Tibial nerve (tissue), 4 donors: ENCODE results near the gene ASMTL. TPM values are rescaled to one million over a fixed set of nuclear protein-coding genes. Genes with fewer than 3 reads are reported as not detected.
"Not testable (repeated sequence)": the region's sequence is repeated elsewhere in the genome, so short reads cannot be mapped to it uniquely, and the experiment has no call there.

Experiments
- DNase-seq, 2 donors: peaks; one replicate each; pipeline ENCODE4 v3.0.0-alpha.2; 2019; ENCODE audit warnings: low spot score in 2 of 2
- H3K27ac ChIP-seq, 4 donors: fragments of 200-600 bp; sonication (generic) in 3 of 4; one replicate each; pipeline ENCODE4 v1.5.1; 2017 to 2019; ENCODE audit warnings: mild to moderate bottlenecking in 1 of 4
- H3K27me3 ChIP-seq, 2 donors: fragments of 200-600 bp; sonication (generic) in 1 of 2; one replicate each; pipeline versions ENCODE4 v1.5.1 to v1.6.0; 2017 to 2019
- H3K36me3 ChIP-seq, 3 donors: fragments of 200-600 bp; sonication (generic); one replicate each; pipeline ENCODE4 v1.5.1; 2018 to 2019
- H3K4me1 ChIP-seq, 4 donors: fragments of 200-600 bp; sonication (generic) in 3 of 4; one replicate each; pipeline ENCODE4 v1.5.1; 2017 to 2019
- H3K4me3 ChIP-seq, 4 donors: fragments of 200-600 bp; sonication (generic) in 3 of 4; one replicate each; pipeline ENCODE4 v1.5.1; 2017 to 2019; ENCODE audit warnings: mild to moderate bottlenecking in 1 of 4, moderate library complexity in 1 of 4
- H3K9me3 ChIP-seq, 4 donors: fragments of 200-600 bp; sonication (generic) in 3 of 4; one replicate each; pipeline ENCODE4 v1.5.1; 2017 to 2019
- EP300 ChIP-seq, 2 donors: sonication (generic); formaldehyde crosslinking; IDR thresholded peaks; one replicate each; pipeline ENCODE4 v1.6.1; 2017; ENCODE audit warnings: antibody characterized with exemption in 2 of 2, mild to moderate bottlenecking in 1 of 2
- POLR2A ChIP-seq, 2 donors: fragments of 450-650 bp; IDR thresholded peaks; one replicate each; pipeline ENCODE4 v1.6.1; 2017; ENCODE audit warnings: antibody characterized with exemption in 2 of 2, mild to moderate bottlenecking in 2 of 2, moderate library complexity in 2 of 2
- WGBS, 2 donors: methylation state at CpG; one replicate each; pipeline ENCODE4 v1.1.5; 2018; 5-methylcytosine and 5-hydroxymethylcytosine counted together
- total RNA-seq, 4 donors: library from RNA; depleted of rRNA; stranded (reverse); fragments of >200 nt; gene quantifications; one replicate each; pipeline ENCODE4 v1.1.0, GENCODE V29; 2016
- TF ChIP-seq, protein P1 (sequence below), 5 experiments: fragments of 200-600 bp in 3 of 5; fragments of 450-650 bp in 2 of 5; sonication (generic) in 3 of 5; IDR thresholded peaks; one replicate each; pipeline ENCODE4 v1.5.1; 2016 to 2019; ENCODE audit warnings: antibody characterized with exemption in 5 of 5, mild to moderate bottlenecking in 3 of 5, moderate library complexity in 2 of 5

The ASMTL gene
- total RNA-seq, 4 donors from 2014 or later = 25.1 to 47.2 (median 43.3) TPM

DNA sequence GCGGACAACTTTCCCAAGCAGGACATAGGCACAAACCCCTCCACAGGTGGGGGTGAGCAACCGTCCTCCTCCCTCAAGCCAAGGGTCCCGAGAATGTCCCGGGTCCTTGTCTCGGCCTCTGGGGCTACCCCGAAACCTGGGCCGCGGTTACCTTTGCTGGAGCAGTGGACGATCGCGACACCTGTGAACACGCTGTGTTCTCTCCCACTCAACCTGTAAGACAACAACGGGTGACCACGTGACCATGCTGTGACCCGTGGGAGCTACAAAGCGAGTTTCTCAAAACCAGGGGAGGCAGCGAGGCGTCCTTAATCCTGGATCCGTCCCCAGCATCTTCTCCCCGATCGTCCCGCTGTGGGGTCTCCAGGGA lies 17.9 kb downstream of the ASMTL start:
- Histone ChIP-seq H3K9me3 (no peaks in the 10 kb centered on the region), H3K4me3 (no peak overlapping the region), H3K27me3 (no peaks in the 10 kb centered on the region), H3K4me1 (no peaks in the 10 kb centered on the region), H3K36me3 (peaks cover 0 to 89% (median 0%) of the 10 kb centered on the region in 3 donors), H3K27ac (no peak overlapping the region)
- TF ChIP-seq POLR2A (IDR thresholded peaks at IDR 0.05) (no peak), EP300 (IDR thresholded peaks at IDR 0.05) (no peak)
- TF ChIP-seq, protein P1, sequence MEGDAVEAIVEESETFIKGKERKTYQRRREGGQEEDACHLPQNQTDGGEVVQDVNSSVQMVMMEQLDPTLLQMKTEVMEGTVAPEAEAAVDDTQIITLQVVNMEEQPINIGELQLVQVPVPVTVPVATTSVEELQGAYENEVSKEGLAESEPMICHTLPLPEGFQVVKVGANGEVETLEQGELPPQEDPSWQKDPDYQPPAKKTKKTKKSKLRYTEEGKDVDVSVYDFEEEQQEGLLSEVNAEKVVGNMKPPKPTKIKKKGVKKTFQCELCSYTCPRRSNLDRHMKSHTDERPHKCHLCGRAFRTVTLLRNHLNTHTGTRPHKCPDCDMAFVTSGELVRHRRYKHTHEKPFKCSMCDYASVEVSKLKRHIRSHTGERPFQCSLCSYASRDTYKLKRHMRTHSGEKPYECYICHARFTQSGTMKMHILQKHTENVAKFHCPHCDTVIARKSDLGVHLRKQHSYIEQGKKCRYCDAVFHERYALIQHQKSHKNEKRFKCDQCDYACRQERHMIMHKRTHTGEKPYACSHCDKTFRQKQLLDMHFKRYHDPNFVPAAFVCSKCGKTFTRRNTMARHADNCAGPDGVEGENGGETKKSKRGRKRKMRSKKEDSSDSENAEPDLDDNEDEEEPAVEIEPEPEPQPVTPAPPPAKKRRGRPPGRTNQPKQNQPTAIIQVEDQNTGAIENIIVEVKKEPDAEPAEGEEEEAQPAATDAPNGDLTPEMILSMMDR (IDR thresholded peaks at IDR 0.05) = no peak
- no peak for DNase-seq
- 92 to 93% methylated on average over 22 of the region's 22 CpGs for WGBS, 2 donors

DNA sequence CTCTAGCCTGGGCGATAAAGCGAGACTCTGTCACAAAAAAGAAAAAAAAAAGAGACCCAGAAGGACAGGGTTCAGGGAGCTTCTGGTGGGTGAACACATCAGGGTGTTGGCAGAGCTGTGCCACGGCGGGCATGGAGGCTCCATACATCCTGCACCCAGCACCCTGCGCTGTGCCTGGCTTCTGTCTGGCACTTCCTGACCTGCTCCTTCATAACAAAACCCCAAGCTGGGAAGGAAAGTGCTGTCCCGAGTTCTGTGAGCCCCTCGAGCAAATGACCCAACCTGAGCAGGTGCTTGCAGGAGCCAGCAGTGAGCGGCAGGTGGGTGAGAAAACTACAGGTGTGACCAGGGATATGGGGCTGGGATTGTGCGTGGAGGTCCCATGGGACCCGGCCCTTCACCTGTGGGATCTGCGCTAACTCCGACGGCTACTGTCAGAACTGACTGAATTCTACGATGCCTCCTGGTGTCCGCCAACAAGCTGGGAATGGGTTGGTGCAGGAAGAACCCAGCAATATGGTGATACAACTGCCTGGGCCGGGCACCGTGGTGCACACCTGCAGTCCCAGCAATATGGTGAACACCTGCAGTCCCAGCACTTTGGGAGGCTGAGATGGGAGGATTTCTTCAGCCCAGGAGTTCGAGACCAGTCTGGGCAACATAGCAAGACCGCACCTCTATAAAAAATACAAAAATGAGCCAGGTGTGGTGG lies 18.9 kb downstream of the ASMTL start:
- TF ChIP-seq POLR2A (IDR thresholded peaks at IDR 0.05) (no peak), EP300 (IDR thresholded peaks at IDR 0.05) (no peak)
- TF ChIP-seq, protein P1 (IDR thresholded peaks at IDR 0.05) = no peak
- no peak overlapping the region for H3K4me3 ChIP-seq
- H3K9me3 ChIP-seq = no peaks in the 10 kb centered on the region
- peaks cover 0 to 89% (median 0%) of the 10 kb centered on the region in 3 donors for H3K36me3 ChIP-seq
- H3K27ac ChIP-seq = no peak overlapping the region
- H3K4me1 ChIP-seq = no peaks in the 10 kb centered on the region
- 95 to 97% methylated on average over 17 to 19 of the region's 19 CpGs for WGBS, 2 donors
- H3K27me3 ChIP-seq = no peaks in the 10 kb centered on the region
- no peak for DNase-seq

DNA sequence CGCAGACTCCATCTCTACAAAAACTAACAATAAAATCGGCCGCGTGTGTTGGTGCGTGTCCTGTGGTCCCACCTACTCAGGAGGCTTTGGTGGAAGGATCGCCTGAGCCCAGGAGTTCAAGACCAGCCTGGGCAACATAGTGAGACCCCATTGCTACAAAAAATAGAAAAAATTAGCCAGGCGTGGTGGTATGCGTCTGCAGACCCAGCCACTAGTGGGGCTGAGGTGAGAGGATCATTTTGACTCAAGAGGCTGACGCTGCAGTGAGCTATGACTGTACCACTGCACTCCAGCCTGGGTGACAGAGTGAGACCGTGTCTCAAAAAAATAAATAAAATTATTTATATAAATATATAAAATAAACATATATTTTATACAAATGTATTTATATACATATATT lies 22.3 kb downstream of the ASMTL start:
- no peak overlapping the region for H3K27ac ChIP-seq
- no peaks in the 10 kb centered on the region for H3K9me3 ChIP-seq
- no peaks in the 10 kb centered on the region for H3K27me3 ChIP-seq
- peaks cover 0 to 80% (median 6%) of the 10 kb centered on the region in 3 donors for H3K36me3 ChIP-seq
- DNase-seq = no peak
- TF ChIP-seq POLR2A (IDR thresholded peaks at IDR 0.05) (no peak), EP300 (IDR thresholded peaks at IDR 0.05) (no peak)
- TF ChIP-seq, protein P1 (IDR thresholded peaks at IDR 0.05) = no peak
- H3K4me3 ChIP-seq = no peak overlapping the region
- 97% methylated on average over 10 of the region's 10 CpGs for WGBS, 2 donors
- H3K4me1 ChIP-seq = no peaks in the 10 kb centered on the region

DNA sequence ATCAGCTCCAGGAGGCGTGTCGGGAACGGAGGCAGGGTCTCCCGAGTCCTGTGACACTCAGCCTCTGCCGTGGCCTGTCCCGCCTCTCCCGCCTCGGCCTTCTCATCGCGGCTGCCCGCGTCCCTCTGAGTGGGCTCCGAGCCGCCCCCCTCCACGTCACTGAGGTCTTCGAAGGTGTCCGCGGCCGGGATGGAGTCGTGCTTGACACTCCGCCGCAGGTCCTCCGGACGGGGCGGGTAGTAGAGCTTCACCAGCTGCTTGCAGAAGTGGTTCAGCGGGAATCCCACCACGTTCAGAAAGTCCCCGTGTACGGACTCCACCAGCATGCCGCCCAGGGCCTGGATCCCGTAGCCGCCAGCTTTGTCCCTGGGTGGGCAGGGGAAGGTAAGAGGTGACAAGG lies 25.0 kb downstream of the ASMTL start:
- H3K4me1 ChIP-seq = no peaks in the 10 kb centered on the region
- no peak for TF ChIP-seq EP300 (IDR thresholded peaks at IDR 0.05)
- no peak for TF ChIP-seq POLR2A (IDR thresholded peaks at IDR 0.05)
- no peak overlapping the region for H3K27ac ChIP-seq
- no peaks in the 10 kb centered on the region for H3K27me3 ChIP-seq
- peaks cover 0 to 7% (median under 1%) of the 10 kb centered on the region in 4 donors for H3K9me3 ChIP-seq
- 96 to 98% methylated on average over 31 to 32 of the region's 32 CpGs for WGBS, 2 donors
- DNase-seq = no peak
- peaks cover 0 to 74% (median 10%) of the 10 kb centered on the region in 3 donors for H3K36me3 ChIP-seq
- H3K4me3 ChIP-seq = no peak overlapping the region

DNA sequence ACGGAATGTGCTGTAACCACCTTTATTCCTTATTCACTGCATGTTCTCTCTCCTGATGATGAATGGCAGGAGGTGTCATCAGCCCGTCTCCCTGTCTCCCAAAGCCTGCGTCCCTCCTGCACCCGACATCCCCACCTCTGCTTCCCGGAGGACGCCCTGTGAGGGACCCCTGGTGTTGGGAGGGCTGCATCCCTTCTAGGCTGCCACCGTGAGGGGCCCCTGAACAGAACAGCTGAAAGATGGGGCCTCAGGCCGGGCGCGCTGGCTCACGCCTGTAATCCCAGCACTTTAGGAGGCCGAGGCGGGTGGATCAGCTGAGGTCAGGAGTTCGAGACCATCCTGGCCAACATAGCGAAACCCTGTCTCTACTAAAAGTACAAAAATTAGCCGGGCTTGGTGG lies 26.4 kb downstream of the ASMTL start:
- Histone ChIP-seq H3K9me3 (peaks cover 0 to 18% (median 4%) of the 10 kb centered on the region in 4 donors), H3K36me3 (peaks cover under 1 to 76% (median 16%) of the 10 kb centered on the region in 3 donors)
- H3K4me1 ChIP-seq, H3K4me3 ChIP-seq, H3K27ac ChIP-seq, H3K27me3 ChIP-seq, DNase-seq: not testable (repeated sequence)
- 90 to 93% methylated on average over 16 of the region's 16 CpGs for WGBS, 2 donors

DNA sequence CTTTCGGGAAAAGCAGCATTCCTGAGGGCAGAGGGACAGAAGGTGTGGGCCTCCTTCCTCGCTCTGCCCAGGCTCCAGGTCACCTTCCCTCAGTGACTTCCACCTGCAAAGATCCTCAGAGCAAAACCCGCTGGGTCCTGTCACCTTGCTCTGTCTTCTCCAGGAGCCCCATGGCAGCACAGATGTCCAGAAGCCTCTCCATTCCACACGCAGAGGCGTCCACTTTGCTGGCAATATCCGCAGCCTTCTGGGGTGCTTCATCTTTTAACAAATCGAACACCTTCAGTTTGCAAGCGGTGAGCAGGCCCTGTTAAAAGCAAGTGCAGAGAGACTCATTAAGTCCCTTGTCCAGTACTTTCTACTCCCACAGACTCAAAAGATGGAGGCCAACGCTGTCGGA lies 27.3 kb downstream of the ASMTL start:
- no peaks in the 10 kb centered on the region for H3K4me1 ChIP-seq
- H3K4me3 ChIP-seq = no peak overlapping the region
- H3K27ac ChIP-seq = no peak overlapping the region
- H3K9me3 ChIP-seq = peaks cover 0 to 18% (median 4%) of the 10 kb centered on the region in 4 donors
- DNase-seq = no peak
- 77 to 88% methylated on average over 10 of the region's 10 CpGs for WGBS, 2 donors
- peaks cover 3 to 84% (median 18%) of the 10 kb centered on the region in 3 donors for H3K36me3 ChIP-seq
- no peaks in the 10 kb centered on the region for H3K27me3 ChIP-seq
- TF ChIP-seq POLR2A (IDR thresholded peaks at IDR 0.05) = no peak
- no peak for TF ChIP-seq EP300 (IDR thresholded peaks at IDR 0.05)
- TF ChIP-seq, protein P1 (IDR thresholded peaks at IDR 0.05) = no peak
